ENCODE results near the gene OR5B17. TPM values are rescaled to one million over a fixed set of nuclear protein-coding genes. Genes with fewer than 3 reads are reported as not detected.

The OR5B17 gene
- total and polyA plus RNA-seq, 2 of the 8 experiments (the other 6 are each of a cell fraction or from before 2014, with no cell fraction given): not detected

GRCh38 chr11:58318532-58318931 is 40.3 kb downstream of the OR5B17 start:
- peaks cover 10 to 27% of the 10 kb centered on the region in 2 experiments; a peak in 3 of 4 replicates for H3K9me3 ChIP-seq (ENCODE audit: insufficient read depth in 2 of 2, low read depth in 1 of 2, low read length in 1 of 2)
- H3K23me2 ChIP-seq (ENCODE audit: low read depth, low read length): no peaks in the 10 kb centered on the region
- H4K5ac ChIP-seq (ENCODE audit: insufficient read length, low read depth, low read length): no peak overlapping the region
- no peaks in the 10 kb centered on the region for H3K27me3 ChIP-seq (replicated peaks in 1 of 4; ENCODE audit: control insufficient read depth in 3 of 4, extremely low read depth in 1 of 4, insufficient read depth in 3 of 4, low read length in 3 of 4)
- no peak overlapping the region for H3K18ac ChIP-seq (ENCODE audit: extremely low read depth, low read length)
- H3K56ac ChIP-seq (replicated peaks; ENCODE audit: insufficient read length, low read depth, low read length): no peak overlapping the region
- H2AFZ ChIP-seq (ENCODE audit: low read length): no peak overlapping the region
- H2BK120ac ChIP-seq (replicated peaks; ENCODE audit: low read depth, low read length): no peak overlapping the region
- no peaks in the 10 kb centered on the region for H4K20me1 ChIP-seq (replicated peaks in 1 of 2; ENCODE audit: control insufficient read depth in 1 of 2, insufficient read depth in 2 of 2, low read length in 2 of 2)
- no peaks in the 10 kb centered on the region for H3K79me1 ChIP-seq (ENCODE audit: low read depth, low read length)
- POLR2A ChIA-PET (ENCODE audit: partially characterized antibody): no interaction called here
- H3K14ac ChIP-seq (ENCODE audit: insufficient read length): no peak overlapping the region
- WGBS, 2 experiments (ENCODE audit: extremely low coverage in 1 of 2, insufficient coverage in 1 of 2, insufficient read length in 1 of 2, insufficient replicate concordance in 2 of 2, low coverage in 1 of 2, low lambda C conversion rate in 2 of 2, missing lambda C conversion rate in 1 of 2): 46% methylated on average over 3 of the region's 3 CpGs; no CpG with 5 or more reads in 1 of the 2 experiments
- no peak overlapping the region for H3K4me2 ChIP-seq (ENCODE audit: insufficient read depth in 1 of 2, low read depth in 2 of 2, low read length in 2 of 2)
- no peaks in the 10 kb centered on the region for H3K36me3 ChIP-seq (ENCODE audit: control insufficient read depth in 2 of 4, insufficient read depth in 4 of 4, low read length in 3 of 4)
- no peak overlapping the region for H2BK5ac ChIP-seq (ENCODE audit: low read depth, low read length)
- H4K8ac ChIP-seq (ENCODE audit: extremely low read depth, insufficient read depth, low read length): no peak overlapping the region
- no peak overlapping the region for H3K27ac ChIP-seq (ENCODE audit: low read depth, low read length)
- no peaks in the 10 kb centered on the region for H3K4me1 ChIP-seq (replicated peaks in 1 of 4; ENCODE audit: control insufficient read depth in 3 of 4, insufficient read depth in 4 of 4, low read length in 3 of 4)
- no peak overlapping the region for H3K4ac ChIP-seq (replicated peaks; ENCODE audit: insufficient read length, low read depth, low read length)
- no peak overlapping the region for H2BK15ac ChIP-seq (ENCODE audit: low read length)
- H4K91ac ChIP-seq (replicated peaks; ENCODE audit: insufficient read length, low read length): no peak overlapping the region
- no peak overlapping the region for H3K23ac ChIP-seq (ENCODE audit: insufficient read length)
- H3K79me2 ChIP-seq (ENCODE audit: control insufficient read depth in 1 of 2, insufficient read depth in 2 of 2, low read length in 2 of 2): no peaks in the 10 kb centered on the region
- H2BK12ac ChIP-seq (ENCODE audit: low read depth, low read length): no peak overlapping the region
- H3K9ac ChIP-seq (replicated peaks in 1 of 4; ENCODE audit: extremely low read depth in 1 of 4, low read depth in 3 of 4, low read length in 3 of 4): no peak overlapping the region
- H3K4me3 ChIP-seq (ENCODE audit: extremely low read depth in 1 of 4, insufficient read depth in 2 of 4, low read depth in 3 of 4, low read length in 4 of 4): no peak overlapping the region
- no peak overlapping the region for H2AK5ac ChIP-seq (ENCODE audit: low read depth, low read length)
- no peak for DNase-seq (ENCODE audit: low read depth in 1 of 2, low spot score in 2 of 2)
- H2BK20ac ChIP-seq (ENCODE audit: low read length): no peak overlapping the region
- CTCF ChIA-PET (ENCODE audit: partially characterized antibody): no interaction called here
- no peak for FAIRE-seq
- TF ChIP-seq SUZ12 (IDR thresholded peaks at IDR 0.05; ENCODE audit: low read length) (no peak), BCL11A (IDR thresholded peaks at IDR 0.05; ENCODE audit: low read depth in 2 of 2, low read length in 2 of 2) (no peak), TAF7 (optimal IDR thresholded peaks at IDR 0.05; ENCODE audit: borderline replicate concordance, low read depth, low read length) (no peak), NANOG (IDR thresholded peaks at IDR 0.05; ENCODE audit: insufficient read depth, low read depth, low read length, poor library complexity, severe bottlenecking) (no peak), USF2 (IDR thresholded peaks at IDR 0.05; ENCODE audit: low read length) (no peak), KDM1A (IDR thresholded peaks at IDR 0.05; ENCODE audit: borderline replicate concordance, low read length) (no peak), SIN3A (conservative IDR thresholded peaks at IDR 0.05 in 1 of 2, IDR thresholded peaks at IDR 0.05 in 1 of 2; ENCODE audit: low read depth in 1 of 2, low read length in 2 of 2) (no peak), POU5F1 (IDR thresholded peaks at IDR 0.05; ENCODE audit: low read depth, low read length) (no peak), TEAD4 (IDR thresholded peaks at IDR 0.05; ENCODE audit: low read depth, low read length) (no peak), ATF3 (IDR thresholded peaks at IDR 0.05; ENCODE audit: insufficient read depth, low read depth, low read length) (no peak), NRF1 (IDR thresholded peaks at IDR 0.05; ENCODE audit: low read depth, low read length) (no peak), SRF (IDR thresholded peaks at IDR 0.05; ENCODE audit: low read depth, low read length) (no peak)
